ENCODE measurements around the gene SRSF7. TPM values are rescaled to one million over a fixed set of nuclear protein-coding genes. Genes with fewer than 3 reads are reported as not detected.
A peak's percentile ranks its signal among the peaks of the same experiment; 100 is the strongest.
"Not testable (repeated sequence)": the region's sequence is repeated elsewhere in the genome, so short reads cannot be mapped to it uniquely, and the experiment has no call there.

The SRSF7 gene
- total and polyA plus RNA-seq, 3 experiments from 2014 or later: 200 to 381 (median 378) TPM

GRCh38 chr2:38708900-38709566 lies 42.1 kb downstream of the SRSF7 start:
- H3K4me1 ChIP-seq (ENCODE audit: insufficient read depth, low read length): peaks cover 34% of the 10 kb centered on the region

DNA sequence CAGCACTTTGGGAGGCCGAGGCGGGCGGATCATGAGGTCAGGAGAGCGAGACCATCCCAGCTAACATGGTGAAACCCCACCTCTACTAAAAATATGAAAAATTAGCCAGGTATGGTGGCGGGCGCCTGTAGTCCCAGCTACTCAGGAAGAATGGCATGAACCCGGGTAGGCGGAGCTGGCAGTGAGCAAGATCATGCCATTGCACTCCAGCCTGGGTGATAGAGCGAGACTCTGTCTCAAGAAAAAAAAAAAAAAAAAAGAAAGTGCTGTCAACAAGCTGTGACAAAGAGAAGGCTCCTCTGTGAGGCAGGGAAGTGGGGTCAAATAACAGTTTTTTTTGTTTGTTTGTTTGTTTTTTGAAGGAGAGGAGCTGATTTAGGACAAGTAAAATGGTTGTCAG lies 42.7 kb downstream of the SRSF7 start:
- not testable (repeated sequence) for H3K4me3 ChIP-seq (ENCODE audit: low read length); H3K27ac ChIP-seq (ENCODE audit: low read depth, low read length); H3K9me3 Mint-ChIP-seq; H3K36me3 ChIP-seq (ENCODE audit: insufficient read depth, low read length); DNase-seq; H3K27me3 ChIP-seq (ENCODE audit: insufficient read depth, low read length, poor library complexity, severe bottlenecking); H3K9me3 ChIP-seq (ENCODE audit: low read length); H3K27me3 Mint-ChIP-seq
- H3K27ac Mint-ChIP-seq: peak overlapping the region; percentile 92 to 99 (median 96)
- peaks cover 11 to 46% (median 11%) of the 10 kb centered on the region in 3 donors for H3K36me3 Mint-ChIP-seq
- H3K4me1 Mint-ChIP-seq: peaks cover 62 to 80% (median 71%) of the 10 kb centered on the region in 3 donors
- POLR2A ChIA-PET: interaction anchor here (0.6 to 2.0 kb wide), 5 partner anchors 10 to 107 kb away, joined by 3 to 12 read pairs (median 5); partner anchors contain the start of gene HNRNPLL
- CTCF ChIA-PET: interaction anchor here (0.7 to 2.2 kb wide), 10 partner anchors 10 to 126 kb away, joined by 3 to 11 read pairs (median 4); partner anchors contain the start of genes GALM and HNRNPLL
- peak overlapping the region; percentile 68 to 81 (median 77) for H3K4me3 Mint-ChIP-seq
- H3K4me1 ChIP-seq (ENCODE audit: insufficient read depth, low read length): peaks cover 34% of the 10 kb centered on the region

More at GRCh38 chr2:38708900-38709566, 42.1 kb downstream of the SRSF7 start:
- Histone ChIP-seq H3K36me3 (ENCODE audit: insufficient read depth, low read length) (peaks cover 4% of the 10 kb centered on the region), H3K9me3 (ENCODE audit: low read length) (no peaks in the 10 kb centered on the region), H3K27me3 (ENCODE audit: insufficient read depth, low read length, poor library complexity, severe bottlenecking) (no peaks in the 10 kb centered on the region), H3K27ac (ENCODE audit: low read depth, low read length) (no peak overlapping the region), H3K4me3 (ENCODE audit: low read length) (peak overlapping the region; percentile 40)
- Mint-ChIP-seq H3K27me3 (no peaks in the 10 kb centered on the region), H3K4me1 (peaks cover 63 to 84% (median 74%) of the 10 kb centered on the region in 3 donors), H3K36me3 (peaks cover 11 to 47% (median 11%) of the 10 kb centered on the region in 3 donors), H3K27ac (peak overlapping the region; percentile 92 to 99 (median 96)), H3K4me3 (peak overlapping the region; percentile 68 to 81 (median 77)), H3K9me3 (peaks cover 0 to 3% (median 0%) of the 10 kb centered on the region in 5 donors)
- ChIA-PET CTCF (interaction anchor here (0.7 to 2.2 kb wide), 12 partner anchors 8 to 127 kb away, joined by 3 to 11 read pairs (median 4); partner anchors contain the start of genes GALM and HNRNPLL), POLR2A (interaction anchor here (0.6 to 2.0 kb wide), 7 partner anchors 8 to 107 kb away, joined by 3 to 12 read pairs (median 5); partner anchors contain the start of genes GALM and HNRNPLL)
- no peak for DNase-seq

GRCh38 chr2:38706846-38707345 lies 44.3 kb downstream of the SRSF7 start:
- H3K36me3 Mint-ChIP-seq: peaks cover 11 to 37% (median 14%) of the 10 kb centered on the region in 3 donors
- DNase-seq: no peak

GRCh38 chr2:38704664-38705063 lies 46.5 kb downstream of the SRSF7 start:
- H3K4me3 ChIP-seq (ENCODE audit: low read length): no peak overlapping the region
- ChIA-PET CTCF (interaction anchor here (1.2 to 2.4 kb wide), 7 partner anchors 9 to 123 kb away, joined by 3 to 9 read pairs (median 4); no protein-coding TSS in a partner anchor), POLR2A (interaction anchor here (1.7 kb wide), 1 partner anchor 47 kb away, joined by 4 read pairs; the partner anchor contains the start of gene SRSF7)
- peaks cover 13 to 41% (median 14%) of the 10 kb centered on the region in 3 donors for H3K36me3 Mint-ChIP-seq
- no peaks in the 10 kb centered on the region for H3K9me3 ChIP-seq (ENCODE audit: low read length)
- peaks cover 64 to 77% (median 77%) of the 10 kb centered on the region in 3 donors for H3K4me1 Mint-ChIP-seq
- no peaks in the 10 kb centered on the region for H3K27me3 ChIP-seq (ENCODE audit: insufficient read depth, low read length, poor library complexity, severe bottlenecking)
- no peaks in the 10 kb centered on the region for H3K36me3 ChIP-seq (ENCODE audit: insufficient read depth, low read length)
- no peak overlapping the region for H3K4me3 Mint-ChIP-seq
- peak overlapping the region in 7 of 8 donors; percentile 64 to 86 (median 77) for H3K27ac Mint-ChIP-seq
- H3K4me1 ChIP-seq (ENCODE audit: insufficient read depth, low read length): peaks cover 33% of the 10 kb centered on the region
- H3K9me3 Mint-ChIP-seq: peaks cover 0 to 8% (median 3%) of the 10 kb centered on the region in 5 donors
- no peaks in the 10 kb centered on the region for H3K27me3 Mint-ChIP-seq
- no peak for DNase-seq
- H3K27ac ChIP-seq (ENCODE audit: low read depth, low read length): no peak overlapping the region

More at GRCh38 chr2:38706846-38707345, 44.3 kb downstream of the SRSF7 start:
- CTCF ChIA-PET: interaction anchor here (0.9 to 1.3 kb wide), 2 partner anchors 15 to 34 kb away, joined by 3 read pairs; no protein-coding TSS in a partner anchor
- H3K36me3 ChIP-seq (ENCODE audit: insufficient read depth, low read length): peaks cover 4% of the 10 kb centered on the region
- Mint-ChIP-seq H3K4me3 (peak overlapping the region in 2 of 7 donors; percentile 57 to 72), H3K9me3 (peaks cover 0 to 3% (median 2%) of the 10 kb centered on the region in 5 donors), H3K27ac (peak overlapping the region; percentile 4 to 95 (median 70)), H3K27me3 (no peaks in the 10 kb centered on the region), H3K4me1 (peaks cover 61 to 75% (median 73%) of the 10 kb centered on the region in 3 donors)
- no peak overlapping the region for H3K4me3 ChIP-seq (ENCODE audit: low read length)
- H3K27me3 ChIP-seq (ENCODE audit: insufficient read depth, low read length, poor library complexity, severe bottlenecking): no peaks in the 10 kb centered on the region
- no peaks in the 10 kb centered on the region for H3K9me3 ChIP-seq (ENCODE audit: low read length)
- POLR2A ChIA-PET: no interaction called here
- H3K4me1 ChIP-seq (ENCODE audit: insufficient read depth, low read length): peaks cover 33% of the 10 kb centered on the region
- no peak overlapping the region for H3K27ac ChIP-seq (ENCODE audit: low read depth, low read length)

- H3K4me3 Mint-ChIP-seq; H3K27ac ChIP-seq (ENCODE audit: low read depth, low read length); H3K36me3 ChIP-seq (ENCODE audit: insufficient read depth, low read length); H3K27me3 Mint-ChIP-seq; H3K27me3 ChIP-seq (ENCODE audit: insufficient read depth, low read length, poor library complexity, severe bottlenecking); DNase-seq; H3K9me3 ChIP-seq (ENCODE audit: low read length); H3K9me3 Mint-ChIP-seq; H3K4me3 ChIP-seq (ENCODE audit: low read length): not testable (repeated sequence)
- H3K4me1 Mint-ChIP-seq: peaks cover 58 to 73% (median 73%) of the 10 kb centered on the region in 3 donors
- peak overlapping the region; percentile 15 to 82 (median 74) for H3K27ac Mint-ChIP-seq
- H3K4me1 ChIP-seq (ENCODE audit: insufficient read depth, low read length): peaks cover 24% of the 10 kb centered on the region
- ChIA-PET CTCF (interaction anchor here (0.5 to 2.4 kb wide), 6 partner anchors 10 to 168 kb away, joined by 3 to 9 read pairs (median 4); no protein-coding TSS in a partner anchor), POLR2A (interaction anchor here (0.5 to 0.8 kb wide), 2 partner anchors 36 to 51 kb away, joined by 4 to 5 read pairs; no protein-coding TSS in a partner anchor)
- peaks cover 13 to 42% (median 14%) of the 10 kb centered on the region in 3 donors for H3K36me3 Mint-ChIP-seq
These were observed 47.8 kb downstream of the SRSF7 start for GRCh38 chr2:38703336-38703735.

DNA sequence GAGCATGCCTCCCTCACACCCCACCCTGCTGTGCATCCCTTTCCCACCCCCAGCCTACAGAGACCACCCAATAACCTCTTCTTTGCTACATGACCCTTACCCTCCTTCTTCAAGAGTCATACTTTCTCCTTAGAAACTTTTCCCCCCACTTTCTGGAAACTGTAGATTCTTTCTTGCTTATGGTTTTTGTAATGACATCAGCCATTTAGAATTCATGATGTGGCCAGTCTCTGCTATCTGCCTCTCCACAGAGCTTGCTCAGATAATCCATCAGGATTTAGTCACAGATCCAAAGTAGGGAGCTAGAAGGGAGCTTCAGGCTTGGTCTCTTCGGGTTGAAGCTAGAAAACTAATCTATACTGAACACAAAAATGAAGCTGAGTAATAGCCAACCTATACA lies 48.7 kb downstream of the SRSF7 start:
- H3K27me3 ChIP-seq (ENCODE audit: insufficient read depth, low read length, poor library complexity, severe bottlenecking): no peaks in the 10 kb centered on the region
- no peak for DNase-seq
- H3K4me3 ChIP-seq (ENCODE audit: low read length): no peak overlapping the region
- H3K27ac Mint-ChIP-seq: peak overlapping the region; percentile 83 to 99 (median 96)
- no peaks in the 10 kb centered on the region for H3K9me3 ChIP-seq (ENCODE audit: low read length)
- H3K4me1 ChIP-seq (ENCODE audit: insufficient read depth, low read length): peaks cover 32% of the 10 kb centered on the region
- ChIA-PET POLR2A (interaction anchor here (0.7 to 0.8 kb wide), 2 partner anchors 11 to 35 kb away, joined by 4 to 6 read pairs; no protein-coding TSS in a partner anchor), CTCF (interaction anchor here (0.8 kb wide), 1 partner anchor 20 kb away, joined by 3 read pairs; no protein-coding TSS in a partner anchor)
- H3K4me1 Mint-ChIP-seq: peaks cover 62 to 76% (median 76%) of the 10 kb centered on the region in 3 donors
- no peak overlapping the region for H3K27ac ChIP-seq (ENCODE audit: low read depth, low read length)
- peak overlapping the region; percentile 20 to 70 (median 52) for H3K4me3 Mint-ChIP-seq
- H3K36me3 Mint-ChIP-seq: peaks cover 14 to 44% (median 15%) of the 10 kb centered on the region in 3 donors
- peaks cover 0 to 8% (median 3%) of the 10 kb centered on the region in 5 donors for H3K9me3 Mint-ChIP-seq
- H3K36me3 ChIP-seq (ENCODE audit: insufficient read depth, low read length): no peaks in the 10 kb centered on the region
- H3K27me3 Mint-ChIP-seq: no peaks in the 10 kb centered on the region

DNA sequence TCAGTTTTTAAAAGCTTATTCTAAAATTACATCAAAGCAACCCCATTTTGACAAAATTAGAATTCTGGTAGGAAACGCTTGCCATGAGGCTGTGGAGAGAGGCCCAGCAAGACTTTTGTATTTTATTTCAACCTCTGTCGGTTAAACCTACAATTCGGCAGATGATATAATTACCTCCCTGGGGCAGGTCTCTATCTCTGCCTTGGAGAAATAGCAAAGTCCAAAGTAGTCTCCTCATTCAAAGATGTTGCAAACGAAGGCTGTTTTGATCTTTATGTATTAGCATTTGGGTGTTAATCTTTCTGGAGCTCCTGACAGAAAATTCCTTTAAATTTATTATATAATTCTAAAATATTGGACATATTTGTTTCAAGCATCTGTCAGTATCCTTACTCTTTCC lies 49.6 kb downstream of the SRSF7 start:
- Histone ChIP-seq H3K4me1 (ENCODE audit: insufficient read depth, low read length) (peaks cover 37% of the 10 kb centered on the region), H3K4me3 (ENCODE audit: low read length) (no peak overlapping the region), H3K36me3 (ENCODE audit: insufficient read depth, low read length) (no peaks in the 10 kb centered on the region), H3K27ac (ENCODE audit: low read depth, low read length) (no peak overlapping the region), H3K9me3 (ENCODE audit: low read length) (no peaks in the 10 kb centered on the region), H3K27me3 (ENCODE audit: insufficient read depth, low read length, poor library complexity, severe bottlenecking) (no peaks in the 10 kb centered on the region)
- DNase-seq: no peak
- CTCF ChIA-PET: interaction anchor here (1.5 to 6.5 kb wide), 3 partner anchors 8 to 120 kb away, joined by 3 to 35 read pairs (median 8); partner anchors contain the start of gene HNRNPLL
- Mint-ChIP-seq H3K4me1 (peaks cover 61 to 76% (median 76%) of the 10 kb centered on the region in 3 donors), H3K4me3 (peak overlapping the region in 5 of 7 donors; percentile 19 to 62 (median 32)), H3K36me3 (peaks cover 13 to 43% (median 14%) of the 10 kb centered on the region in 3 donors), H3K27me3 (no peaks in the 10 kb centered on the region), H3K27ac (peak overlapping the region; percentile 84 to 99 (median 96)), H3K9me3 (peaks cover 0 to 8% (median 3%) of the 10 kb centered on the region in 5 donors)
- POLR2A ChIA-PET: interaction anchor here (1.0 kb wide), 1 partner anchor 50 kb away, joined by 4 read pairs; the partner anchor contains the start of gene SRSF7

Measured in CD8-positive, alpha-beta memory T cell (primary cell).